Measurements from ENCODE around the gene JDP2.

The JDP2 gene, protein sequence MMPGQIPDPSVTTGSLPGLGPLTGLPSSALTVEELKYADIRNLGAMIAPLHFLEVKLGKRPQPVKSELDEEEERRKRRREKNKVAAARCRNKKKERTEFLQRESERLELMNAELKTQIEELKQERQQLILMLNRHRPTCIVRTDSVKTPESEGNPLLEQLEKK

GRCh38 chr14:75427482-75428229 is at the start of gene JDP2:
Gene JDP2 (plus strand): TSS chr14:75428022. CDS start chr14:75437921, 9,899 bp downstream.
- TF ChIP-seq FOXM1 (IDR thresholded peaks at IDR 0.05; ENCODE audit: borderline replicate concordance, low read depth): no peak
- peak; percentile 91 for TF ChIP-seq NFIC (IDR thresholded peaks at IDR 0.05)
- peak; percentile 87 for TF ChIP-seq ZBTB7A (IDR thresholded peaks at IDR 0.05; ENCODE audit: low read depth)
- TF ChIP-seq TCF12 (IDR thresholded peaks at IDR 0.05; ENCODE audit: low read depth): peak; percentile 72; the same call in 1 of the 2 replicates
- peak; percentile 44; the same call in 1 of the 2 replicates for TF ChIP-seq EP300 (IDR thresholded peaks at IDR 0.05; ENCODE audit: borderline replicate concordance)
- TF ChIP-seq, protein P1, sequence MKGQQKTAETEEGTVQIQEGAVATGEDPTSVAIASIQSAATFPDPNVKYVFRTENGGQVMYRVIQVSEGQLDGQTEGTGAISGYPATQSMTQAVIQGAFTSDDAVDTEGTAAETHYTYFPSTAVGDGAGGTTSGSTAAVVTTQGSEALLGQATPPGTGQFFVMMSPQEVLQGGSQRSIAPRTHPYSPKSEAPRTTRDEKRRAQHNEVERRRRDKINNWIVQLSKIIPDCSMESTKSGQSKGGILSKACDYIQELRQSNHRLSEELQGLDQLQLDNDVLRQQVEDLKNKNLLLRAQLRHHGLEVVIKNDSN (IDR thresholded peaks at IDR 0.05): no peak
- TF ChIP-seq YY1 (IDR thresholded peaks at IDR 0.05; ENCODE audit: low read depth): no peak
- TF ChIP-seq TAF1 (IDR thresholded peaks at IDR 0.05; ENCODE audit: low read depth): no peak
- TF ChIP-seq REST (IDR thresholded peaks at IDR 0.05; ENCODE audit: low read depth): no peak
- TF ChIP-seq CREB1 (IDR thresholded peaks at IDR 0.05; ENCODE audit: low read depth): peak; percentile 63
- TF ChIP-seq TEAD4 (IDR thresholded peaks at IDR 0.05): peak; percentile 92
- TF ChIP-seq MAX (IDR thresholded peaks at IDR 0.05): peak; percentile 50; the same call in 1 of the 2 replicates
- no peak for TF ChIP-seq RAD21 (IDR thresholded peaks at IDR 0.05; ENCODE audit: low read depth)
- TF ChIP-seq EGR1 (IDR thresholded peaks at IDR 0.05): peak; percentile 82
- peak; percentile 69; the same call in 1 of the 2 replicates for TF ChIP-seq CEBPB (IDR thresholded peaks at IDR 0.05)

GRCh38 chr14:75379246-75379929 is 48.4 kb upstream of the JDP2 start:
- no peak for TF ChIP-seq FOXM1 (IDR thresholded peaks at IDR 0.05; ENCODE audit: borderline replicate concordance, low read depth)
- no peak for TF ChIP-seq EP300 (IDR thresholded peaks at IDR 0.05; ENCODE audit: borderline replicate concordance)
- no peak for TF ChIP-seq ZBTB7A (IDR thresholded peaks at IDR 0.05; ENCODE audit: low read depth)
- TF ChIP-seq NFIC (IDR thresholded peaks at IDR 0.05): no peak
- TF ChIP-seq TEAD4 (IDR thresholded peaks at IDR 0.05): no peak
- TF ChIP-seq, protein P1 (IDR thresholded peaks at IDR 0.05): no peak
- TF ChIP-seq TCF12 (IDR thresholded peaks at IDR 0.05; ENCODE audit: low read depth): no peak
- no peak for TF ChIP-seq REST (IDR thresholded peaks at IDR 0.05; ENCODE audit: low read depth)
- TF ChIP-seq YY1 (IDR thresholded peaks at IDR 0.05; ENCODE audit: low read depth): no peak
- TF ChIP-seq EGR1 (IDR thresholded peaks at IDR 0.05): no peak
- no peak for TF ChIP-seq CREB1 (IDR thresholded peaks at IDR 0.05; ENCODE audit: low read depth)

- no peak for TF ChIP-seq CEBPB (IDR thresholded peaks at IDR 0.05)
- no peak for TF ChIP-seq REST (IDR thresholded peaks at IDR 0.05; ENCODE audit: low read depth)
- no peak for TF ChIP-seq EGR1 (IDR thresholded peaks at IDR 0.05)
- TF ChIP-seq FOXM1 (IDR thresholded peaks at IDR 0.05; ENCODE audit: borderline replicate concordance, low read depth): no peak
- TF ChIP-seq CREB1 (IDR thresholded peaks at IDR 0.05; ENCODE audit: low read depth): no peak
- no peak for TF ChIP-seq NFIC (IDR thresholded peaks at IDR 0.05)
- no peak for TF ChIP-seq TAF1 (IDR thresholded peaks at IDR 0.05; ENCODE audit: low read depth)
- no peak for TF ChIP-seq ZBTB7A (IDR thresholded peaks at IDR 0.05; ENCODE audit: low read depth)
- no peak for TF ChIP-seq EP300 (IDR thresholded peaks at IDR 0.05; ENCODE audit: borderline replicate concordance)
- TF ChIP-seq TEAD4 (IDR thresholded peaks at IDR 0.05): no peak
- TF ChIP-seq, protein P1 (IDR thresholded peaks at IDR 0.05): no peak
- no peak for TF ChIP-seq YY1 (IDR thresholded peaks at IDR 0.05; ENCODE audit: low read depth)
- no peak for TF ChIP-seq RAD21 (IDR thresholded peaks at IDR 0.05; ENCODE audit: low read depth)
- no peak for TF ChIP-seq TCF12 (IDR thresholded peaks at IDR 0.05; ENCODE audit: low read depth)
- no peak for TF ChIP-seq MAX (IDR thresholded peaks at IDR 0.05)
Measured at GRCh38 chr14:75379930-75380270, 47.9 kb upstream of the JDP2 start.

Measured in Ishikawa (cell line).